Upper lobe of left lung (tissue), 6 donors: Measurements from ENCODE around the gene MAN1A2. TPM values are rescaled to one million over a fixed set of nuclear protein-coding genes. Genes with fewer than 3 reads are reported as not detected.

Experiments
- ATAC-seq, 2 donors: fragments of 200-7000 bp; cut with Tn5 transposase; one replicate each; pipeline ENCODE4 v1.9.1; 2022; ENCODE audit warnings: mild to moderate bottlenecking in 2 of 2, moderate library complexity in 2 of 2; ENCODE audit not compliant: low FRiP score in 2 of 2
- DNase-seq, 2 donors: peaks; one replicate each; pipeline ENCODE4 v3.0.0-alpha.2; 2019 to 2020
- H3K27ac ChIP-seq, 4 donors: fragments of 200-600 bp; sonication (generic); one replicate each; pipeline ENCODE4 v1.5.1; 2016 to 2019
- H3K27me3 ChIP-seq, 4 donors: fragments of 200-600 bp; sonication (generic); one replicate each; pipeline ENCODE4 v1.5.1; 2017 to 2019
- H3K36me3 ChIP-seq, 4 donors: fragments of 200-600 bp; sonication (generic); one replicate each; pipeline ENCODE4 v1.5.1; 2016 to 2019
- H3K4me1 ChIP-seq, 4 donors: fragments of 200-600 bp; sonication (generic); one replicate each; pipeline ENCODE4 v1.5.1; 2018 to 2019
- H3K4me3 ChIP-seq, 4 donors: fragments of 200-600 bp; sonication (generic); one replicate each; pipeline ENCODE4 v1.5.1; 2017 to 2019; ENCODE audit warnings: mild to moderate bottlenecking in 2 of 4, moderate library complexity in 1 of 4
- H3K9me3 ChIP-seq, 4 donors: fragments of 200-600 bp; sonication (generic); one replicate each; pipeline ENCODE4 v1.5.1; 2018 to 2019
- CTCF ChIP-seq, 6 experiments: fragments of 450-650 bp in 4 of 6; fragments of 200-600 bp in 2 of 6; sonication (generic) in 2 of 6; IDR thresholded peaks; one replicate each; pipeline ENCODE4 v1.5.1; 2016 to 2019; ENCODE audit warnings: antibody characterized with exemption in 6 of 6
- EP300 ChIP-seq, 4 donors: sonication (generic); formaldehyde crosslinking; IDR thresholded peaks; one replicate each; pipeline ENCODE4 v1.5.1; 2017; ENCODE audit warnings: antibody characterized with exemption in 4 of 4, control low read depth in 2 of 4
- POLR2A ChIP-seq, 4 donors: fragments of 450-650 bp; IDR thresholded peaks; one replicate each; pipeline ENCODE4 v1.5.1; 2016 to 2017; ENCODE audit warnings: antibody characterized with exemption in 4 of 4, mild to moderate bottlenecking in 2 of 4
- POLR2AphosphoS5 ChIP-seq, 2 donors: sonication (generic); formaldehyde crosslinking; IDR thresholded peaks; one replicate each; pipeline ENCODE4 v1.5.1; 2017; ENCODE audit warnings: antibody characterized with exemption in 2 of 2
- WGBS, 2 donors: methylation state at CpG; one replicate each; pipeline ENCODE4 v1.1.5; 2017 to 2018; 5-methylcytosine and 5-hydroxymethylcytosine counted together
- total RNA-seq, 6 donors: library from RNA; depleted of rRNA in 4 of 6; stranded (reverse); fragments of >200 nt in 4 of 6; gene quantifications; one replicate each; pipeline versions ENCODE4 v1.1.0 to v1.2.1, GENCODE V29; 2016 to 2021
- donor health status: DM: no; HTN: no; CAD: no; lungs with moderate emphysema.
- donor health status: DM: no; HTN: yes; CAD: no; lungs with severe emphysema.

The MAN1A2 gene
- total RNA-seq, 6 donors from 2014 or later = 25.5 to 45.2 (median 33.3) TPM

GRCh38 chr1:117578466-117578865, 211.2 kb downstream of the MAN1A2 start:
- DNase-seq (no peak), ATAC-seq (no peak)
- peaks cover 0 to 9% (median 0%) of the 10 kb centered on the region in 4 donors for H3K4me1 ChIP-seq
- WGBS, 2 donors = 87 to 95% methylated on average over 4 of the region's 4 CpGs
- H3K9me3 ChIP-seq = no peaks in the 10 kb centered on the region
- TF ChIP-seq EP300 (IDR thresholded peaks at IDR 0.05) (no peak), POLR2A (IDR thresholded peaks at IDR 0.05) (no peak), CTCF (IDR thresholded peaks at IDR 0.05) (no peak), POLR2AphosphoS5 (IDR thresholded peaks at IDR 0.05) (no peak)
- H3K27me3 ChIP-seq = no peaks in the 10 kb centered on the region
- no peaks in the 10 kb centered on the region for H3K36me3 ChIP-seq
- no peak overlapping the region for H3K4me3 ChIP-seq
- H3K27ac ChIP-seq = no peak overlapping the region

Other genes with a start within 250 kb of the MAN1A2 start
- gene TRIM45, start 245.7 kb upstream of the MAN1A2 start, total RNA-seq = 1 to 10 TPM in 5 of 6 donors, under 1 TPM in 1; 0.30 to 7.3 (median 2.3) TPM
- 1 to 10 TPM in 2 of 6 donors, under 1 TPM in 1, not detected in 3; 0.44 to 1.7 (median 1.2) TPM for gene VTCN1, start 156.5 kb upstream of the MAN1A2 start, total RNA-seq
- 10 to 100 TPM in 5 of 6 donors, 1 to 10 TPM in 1; 8.1 to 37.8 (median 18.4) TPM for gene TENT5C, start 238.6 kb downstream of the MAN1A2 start, total RNA-seq